Measurements from ENCODE around the gene ZNF70.
"Not testable (repeated sequence)": the region's sequence is repeated elsewhere in the genome, so short reads cannot be mapped to it uniquely, and the experiment has no call there.

Gene ZNF70

GRCh38 chr22:23743303-23743705, 7.6 kb downstream of the ZNF70 start:
- Histone ChIP-seq H3K4me3 (no peak overlapping the region), H3K4me1 (peaks cover 0 to 10% (median 5%) of the 10 kb centered on the region in 4 donors), H3K27me3 (no peaks in the 10 kb centered on the region), H3K36me3 (peaks cover 27 to 49% (median 44%) of the 10 kb centered on the region in 3 donors), H3K27ac (no peak overlapping the region), H3K9me3 (no peaks in the 10 kb centered on the region)
- no peak for DNase-seq
- no peak for TF ChIP-seq CTCF (IDR thresholded peaks at IDR 0.05)
- intact Hi-C loops (cut with DNase I; ENCODE audit: low total_unique reads): no loop called here

- DNase-seq: no peak
- Histone ChIP-seq H3K9me3 (no peaks in the 10 kb centered on the region), H3K4me1 (peaks cover 0 to 7% (median 5%) of the 10 kb centered on the region in 4 donors), H3K4me3 (no peak overlapping the region), H3K36me3 (peaks cover 27 to 49% (median 44%) of the 10 kb centered on the region in 3 donors), H3K27me3 (no peaks in the 10 kb centered on the region), H3K27ac (peak overlapping the region in 1 of 2 donors; percentile 29)
- no peak for TF ChIP-seq CTCF (IDR thresholded peaks at IDR 0.05)
- intact Hi-C loops (cut with DNase I; ENCODE audit: low total_unique reads): no loop called here
Measured at GRCh38 chr22:23742505-23743264, 8.2 kb downstream of the ZNF70 start.

GRCh38 chr22:23737696-23738095, 13.2 kb downstream of the ZNF70 start:
- H3K4me3 ChIP-seq: no peak overlapping the region
- DNase-seq: no peak
- no peak for TF ChIP-seq CTCF (IDR thresholded peaks at IDR 0.05)

GRCh38 chr22:23728108-23728507, 22.8 kb downstream of the ZNF70 start:
- H3K4me1 ChIP-seq; H3K36me3 ChIP-seq; DNase-seq; H3K4me3 ChIP-seq; H3K9me3 ChIP-seq; H3K27ac ChIP-seq; H3K27me3 ChIP-seq; intact Hi-C loops (cut with DNase I; ENCODE audit: low total_unique reads): not testable (repeated sequence)

More at GRCh38 chr22:23737696-23738095, 13.2 kb downstream of the ZNF70 start:
- Histone ChIP-seq H3K9me3 (no peaks in the 10 kb centered on the region), H3K27me3 (no peaks in the 10 kb centered on the region), H3K36me3 (peaks cover 5 to 20% (median 17%) of the 10 kb centered on the region in 3 donors), H3K27ac (no peak overlapping the region), H3K4me1 (peaks cover 0 to 4% (median 2%) of the 10 kb centered on the region in 4 donors)
- intact Hi-C loops (cut with DNase I; ENCODE audit: low total_unique reads): no loop called here

- no peak overlapping the region for H3K4me3 ChIP-seq
- no peaks in the 10 kb centered on the region for H3K4me1 ChIP-seq
- DNase-seq: no peak
- H3K27me3 ChIP-seq: no peaks in the 10 kb centered on the region
- no peak for TF ChIP-seq CTCF (IDR thresholded peaks at IDR 0.05)
- no peak overlapping the region for H3K27ac ChIP-seq
- no peaks in the 10 kb centered on the region for H3K36me3 ChIP-seq
- intact Hi-C loops (cut with DNase I; ENCODE audit: low total_unique reads): no loop called here
- no peaks in the 10 kb centered on the region for H3K9me3 ChIP-seq
Measured at GRCh38 chr22:23722724-23723123, 28.2 kb downstream of the ZNF70 start.

- intact Hi-C loops (cut with DNase I; ENCODE audit: low total_unique reads): no loop called here
- no peak for DNase-seq
- no peaks in the 10 kb centered on the region for H3K27me3 ChIP-seq
- H3K4me3 ChIP-seq: no peak overlapping the region
- no peaks in the 10 kb centered on the region for H3K36me3 ChIP-seq
- TF ChIP-seq CTCF (IDR thresholded peaks at IDR 0.05): no peak
- H3K27ac ChIP-seq: no peak overlapping the region
- peaks cover 0 to 4% (median 4%) of the 10 kb centered on the region in 4 donors for H3K4me1 ChIP-seq
- H3K9me3 ChIP-seq: no peaks in the 10 kb centered on the region
Measured at GRCh38 chr22:23722160-23722559, 28.8 kb downstream of the ZNF70 start.
